SJSA1 (cell line): ENCODE results near the gene LINC01488. TPM values are rescaled to one million over a fixed set of nuclear protein-coding genes. Genes with fewer than 3 reads are reported as not detected.

ENCODE experiments used
- DNase-seq, 2 experiments: peaks; one replicate each; pipeline ENCODE4 v3.0.0-alpha.2; 2015 to 2020; ENCODE audit warnings: low spot score in 2 of 2, low read depth in 1 of 2
- H3K27ac ChIP-seq: fragments of 250-450 bp; sonication (Bioruptor Pico); 2 replicates; pipeline ENCODE4 v1.5.1; 2020; ENCODE audit warnings: mild to moderate bottlenecking, moderate library complexity
- H3K27me3 ChIP-seq: fragments of 250-450 bp; sonication (Bioruptor Pico); replicated peaks from 2 replicates; pipeline ENCODE4 v1.5.1; 2020; ENCODE audit warnings: mild to moderate bottlenecking, moderate library complexity
- H3K36me3 ChIP-seq: fragments of 250-450 bp; sonication (Bioruptor Pico); 2 replicates; pipeline ENCODE4 v1.5.1; 2020; ENCODE audit warnings: mild to moderate bottlenecking
- H3K4me1 ChIP-seq: fragments of 250-450 bp; sonication (Bioruptor Pico); replicated peaks from 2 replicates; pipeline ENCODE4 v1.6.1; 2021; ENCODE audit warnings: mild to moderate bottlenecking
- H3K4me3 ChIP-seq: fragments of 250-450 bp; sonication (Bioruptor Pico); 2 replicates; pipeline ENCODE4 v1.5.1; 2020; ENCODE audit warnings: mild to moderate bottlenecking
- H3K9me3 ChIP-seq: fragments of 250-450 bp; sonication (Bioruptor Pico); replicated peaks from 2 replicates; pipeline ENCODE4 v1.5.1; 2020; ENCODE audit warnings: mild to moderate bottlenecking
- total RNA-seq: library from RNA; depleted of rRNA; stranded (reverse); fragments of >200 nt; shearing (Covaris generic); gene quantifications from 2 replicates; pipeline ENCODE4 v1.2.3, GENCODE V29; 2014

The LINC01488 gene
- total RNA-seq, 1 experiment from 2014 or later = 0.05 TPM

DNA sequence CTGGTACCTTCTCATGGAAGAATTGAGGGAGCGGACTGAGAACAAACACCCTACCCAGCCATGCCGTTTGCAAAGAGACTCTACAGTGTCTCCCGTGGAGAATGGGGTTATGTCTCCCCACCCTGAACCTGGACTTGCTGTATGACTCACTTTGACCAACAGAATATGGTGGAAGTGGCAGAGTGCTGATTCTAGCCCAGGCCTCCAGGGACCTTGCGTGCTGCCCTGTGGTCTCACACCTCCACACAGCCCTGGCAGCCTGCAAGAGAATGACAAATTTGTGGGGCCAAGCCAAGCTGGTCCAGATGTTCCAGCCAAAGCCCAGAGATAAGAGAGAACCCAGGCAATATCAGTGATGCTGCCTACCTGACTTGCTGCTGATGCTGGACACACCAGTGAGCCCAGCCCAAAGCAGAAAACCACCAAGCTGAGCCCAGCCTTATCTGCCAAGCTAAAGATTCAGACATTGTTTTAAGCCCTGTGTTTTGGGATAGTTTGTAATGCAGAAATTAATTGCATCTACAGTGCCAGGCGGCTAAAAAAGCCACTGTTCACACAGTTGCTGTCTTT, 8.1 kb upstream of the LINC01488 start:
- Histone ChIP-seq H3K27ac (no peak overlapping the region), H3K4me3 (no peak overlapping the region), H3K36me3 (no peaks in the 10 kb centered on the region), H3K27me3 (no peaks in the 10 kb centered on the region), H3K4me1 (no peaks in the 10 kb centered on the region), H3K9me3 (peaks cover 8% of the 10 kb centered on the region)
- no peak for DNase-seq

DNA sequence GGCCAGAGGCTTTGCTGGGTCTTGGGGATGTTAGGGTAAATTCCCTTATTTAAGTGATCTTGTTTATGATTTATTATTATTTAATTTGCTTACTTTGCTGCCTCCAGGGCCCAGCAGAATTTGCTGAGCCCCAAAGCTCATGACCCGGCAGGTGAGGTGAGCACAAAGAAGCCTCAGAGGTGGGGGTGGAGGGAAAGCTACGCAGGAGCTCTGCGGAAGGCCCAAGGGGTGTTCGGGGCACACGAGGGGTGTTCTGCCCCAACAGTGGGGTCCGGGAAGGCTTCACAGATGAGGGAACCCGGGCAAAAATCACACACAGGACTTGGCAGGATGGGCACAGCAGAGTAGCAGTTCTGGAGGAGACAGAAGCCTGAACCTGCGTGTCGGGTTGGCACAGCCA, 6.7 kb upstream of the LINC01488 start:
- DNase-seq = no peak
- Histone ChIP-seq H3K4me1 (no peaks in the 10 kb centered on the region), H3K27ac (no peak overlapping the region), H3K9me3 (peaks cover 8% of the 10 kb centered on the region), H3K27me3 (no peaks in the 10 kb centered on the region), H3K36me3 (no peaks in the 10 kb centered on the region), H3K4me3 (no peak overlapping the region)

DNA sequence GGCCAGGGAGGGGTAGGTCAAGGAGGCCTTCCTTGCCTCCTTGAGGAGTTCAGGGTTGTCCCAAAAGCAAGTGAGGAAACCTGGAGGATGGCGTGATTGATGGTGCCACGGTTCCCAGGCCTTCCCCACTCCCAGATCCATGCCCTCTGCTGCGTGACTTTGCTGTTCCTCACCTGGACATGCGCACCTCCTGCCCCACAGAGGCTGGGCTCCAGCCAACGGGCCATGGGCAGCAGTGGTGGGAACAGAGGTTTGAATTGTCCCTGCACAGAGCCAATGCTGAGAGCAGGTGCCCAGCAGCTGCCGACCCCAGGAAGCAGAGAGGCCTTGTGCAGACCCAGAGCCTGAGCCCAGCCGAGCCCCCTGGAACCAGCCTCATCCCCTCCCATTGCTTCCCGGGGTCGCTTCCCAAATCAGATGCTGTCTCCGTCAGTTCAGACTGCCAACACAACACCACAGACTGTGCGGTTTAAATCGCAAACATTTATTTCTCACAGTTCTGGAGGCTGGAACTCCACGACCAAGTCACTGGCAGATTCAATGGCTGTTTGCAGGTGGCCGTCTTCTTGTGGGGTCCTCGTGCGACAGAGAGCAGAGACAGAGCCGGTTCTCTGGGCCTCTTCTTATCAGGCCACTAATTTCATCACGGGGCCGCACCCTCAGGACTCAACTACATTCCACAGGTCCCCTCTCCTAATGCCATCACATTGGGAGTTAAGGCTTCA, 6.2 kb upstream of the LINC01488 start:
- Histone ChIP-seq H3K4me1 (no peaks in the 10 kb centered on the region), H3K27ac (no peak overlapping the region), H3K27me3 (no peaks in the 10 kb centered on the region), H3K36me3 (no peaks in the 10 kb centered on the region), H3K4me3 (no peak overlapping the region), H3K9me3 (peaks cover 8% of the 10 kb centered on the region)
- no peak for DNase-seq

DNA sequence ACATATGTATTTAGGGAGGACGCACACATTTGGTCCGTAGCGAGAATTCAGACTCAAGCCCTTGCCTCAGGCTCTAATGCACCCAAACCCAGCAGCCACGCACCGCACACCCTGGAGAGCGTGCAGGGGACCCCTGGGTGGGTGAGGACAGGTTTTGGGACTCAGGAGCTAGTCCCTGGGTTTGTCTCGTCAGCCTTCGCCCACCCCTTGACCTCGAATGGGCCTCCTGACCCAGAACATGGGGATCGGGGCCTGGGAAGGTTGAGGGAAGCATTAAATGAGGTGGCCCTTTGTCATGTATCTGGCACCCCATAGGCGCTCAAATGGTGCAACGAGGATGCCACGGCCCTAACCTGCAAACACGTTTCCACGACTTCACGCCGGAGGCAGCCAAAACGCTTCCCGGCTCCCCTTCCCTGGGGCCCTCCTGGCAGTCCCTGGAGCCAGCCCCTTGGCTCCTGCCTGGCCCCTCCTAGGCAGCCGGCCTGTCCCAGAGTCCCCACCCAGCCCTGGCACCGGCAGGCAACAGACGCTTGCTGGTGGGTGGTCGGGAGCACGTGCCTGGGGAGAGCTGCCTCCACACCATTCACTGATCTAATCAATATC, 5.5 kb upstream of the LINC01488 start:
- Histone ChIP-seq H3K27me3 (no peaks in the 10 kb centered on the region), H3K4me1 (no peaks in the 10 kb centered on the region), H3K36me3 (no peaks in the 10 kb centered on the region), H3K9me3 (peaks cover 8% of the 10 kb centered on the region), H3K4me3 (no peak overlapping the region), H3K27ac (no peak overlapping the region)
- no peak for DNase-seq

DNA sequence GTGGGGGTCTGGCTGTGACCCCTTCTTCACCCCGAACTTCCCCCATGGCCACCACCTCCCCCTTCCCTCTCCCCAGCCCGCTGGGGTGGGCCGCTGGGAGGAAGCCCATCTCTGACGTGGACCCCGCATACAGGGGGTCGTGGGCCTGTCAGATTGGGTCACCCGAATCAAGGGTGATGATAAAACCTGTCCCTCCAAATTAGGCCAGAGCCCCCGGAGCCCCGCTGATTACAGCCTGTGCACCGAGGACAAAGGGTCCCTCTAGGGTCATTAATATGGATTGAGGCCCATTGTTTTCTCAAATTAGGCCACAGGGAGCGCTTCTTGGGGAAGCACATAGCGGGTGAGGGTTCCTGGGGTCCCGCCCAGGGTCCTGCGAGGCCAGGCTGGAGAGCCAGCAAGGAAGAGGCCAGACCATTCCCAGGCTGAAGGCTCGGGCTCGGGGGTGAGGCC, 4.9 kb upstream of the LINC01488 start:
- H3K27ac ChIP-seq = no peak overlapping the region
- H3K4me3 ChIP-seq = no peak overlapping the region
- H3K9me3 ChIP-seq = peaks cover 8% of the 10 kb centered on the region
- DNase-seq = no peak
- no peaks in the 10 kb centered on the region for H3K36me3 ChIP-seq
- no peaks in the 10 kb centered on the region for H3K27me3 ChIP-seq
- H3K4me1 ChIP-seq = no peaks in the 10 kb centered on the region

DNA sequence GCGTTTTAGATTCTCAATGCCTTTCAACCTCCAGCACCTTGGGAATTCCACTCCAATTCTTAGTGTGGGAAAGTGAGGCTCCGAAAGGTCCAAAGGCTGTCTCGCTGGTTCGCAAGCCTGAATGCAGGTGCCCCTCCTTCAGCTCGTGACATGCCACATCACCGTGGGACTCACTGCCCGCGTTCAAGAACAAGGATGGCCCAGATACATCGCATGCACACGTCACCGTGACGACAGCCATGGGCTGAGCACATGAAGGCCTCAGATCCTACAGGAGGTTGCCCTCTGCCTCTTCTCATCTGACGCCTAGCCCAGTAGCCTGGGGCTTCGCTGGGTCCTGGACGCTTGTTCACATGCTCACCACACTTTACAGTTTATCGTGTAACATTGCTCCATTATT, 4.4 kb upstream of the LINC01488 start:
- Histone ChIP-seq H3K9me3 (peaks cover 8% of the 10 kb centered on the region), H3K4me1 (no peaks in the 10 kb centered on the region)

DNA sequence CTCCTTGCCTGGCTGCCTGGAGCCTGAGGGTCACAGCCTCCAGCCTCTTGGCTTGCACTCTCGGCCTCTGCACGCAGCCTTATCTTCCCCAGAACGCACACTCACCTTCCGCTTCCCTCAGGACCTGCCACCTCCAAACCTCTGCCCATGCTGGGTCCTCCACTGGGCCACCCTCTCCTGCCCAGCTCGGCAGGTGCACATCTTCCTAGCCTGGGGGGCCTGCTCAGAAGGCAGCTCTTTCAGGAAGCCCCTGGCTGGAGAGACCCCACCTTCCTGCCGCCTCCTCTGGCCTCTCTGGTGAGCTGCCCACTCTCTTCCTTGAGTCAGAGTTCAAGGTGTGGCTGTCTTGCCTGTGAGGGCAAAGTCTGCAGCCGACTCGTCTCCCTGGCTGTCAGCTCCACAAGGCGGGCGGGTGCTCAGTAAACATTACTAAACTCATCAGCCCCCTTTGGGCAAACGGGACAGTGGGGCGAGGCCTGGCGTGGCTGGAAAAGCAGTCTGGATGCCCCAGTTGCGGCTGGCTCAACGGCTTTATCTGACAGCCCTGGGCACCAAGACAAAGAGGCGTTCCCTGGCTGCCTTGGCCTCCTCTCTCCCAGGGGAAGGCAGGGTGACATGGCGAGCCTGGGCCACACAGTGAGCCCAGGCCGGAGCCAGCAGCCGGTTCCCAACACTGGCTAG, 1.7 kb upstream of the LINC01488 start:
- Histone ChIP-seq H3K9me3 (no peaks in the 10 kb centered on the region; the same call in 1 of the 2 replicates), H3K4me3 (no peak overlapping the region), H3K4me1 (peaks cover 2% of the 10 kb centered on the region), H3K27ac (no peak overlapping the region), H3K27me3 (no peaks in the 10 kb centered on the region), H3K36me3 (no peaks in the 10 kb centered on the region)
- DNase-seq = no peak

More for the DNA sequence above, 4.4 kb upstream of the LINC01488 start:
- H3K4me3 ChIP-seq = no peak overlapping the region
- DNase-seq = no peak
- H3K27ac ChIP-seq = no peak overlapping the region
- no peaks in the 10 kb centered on the region for H3K27me3 ChIP-seq
- H3K36me3 ChIP-seq = no peaks in the 10 kb centered on the region

DNA sequence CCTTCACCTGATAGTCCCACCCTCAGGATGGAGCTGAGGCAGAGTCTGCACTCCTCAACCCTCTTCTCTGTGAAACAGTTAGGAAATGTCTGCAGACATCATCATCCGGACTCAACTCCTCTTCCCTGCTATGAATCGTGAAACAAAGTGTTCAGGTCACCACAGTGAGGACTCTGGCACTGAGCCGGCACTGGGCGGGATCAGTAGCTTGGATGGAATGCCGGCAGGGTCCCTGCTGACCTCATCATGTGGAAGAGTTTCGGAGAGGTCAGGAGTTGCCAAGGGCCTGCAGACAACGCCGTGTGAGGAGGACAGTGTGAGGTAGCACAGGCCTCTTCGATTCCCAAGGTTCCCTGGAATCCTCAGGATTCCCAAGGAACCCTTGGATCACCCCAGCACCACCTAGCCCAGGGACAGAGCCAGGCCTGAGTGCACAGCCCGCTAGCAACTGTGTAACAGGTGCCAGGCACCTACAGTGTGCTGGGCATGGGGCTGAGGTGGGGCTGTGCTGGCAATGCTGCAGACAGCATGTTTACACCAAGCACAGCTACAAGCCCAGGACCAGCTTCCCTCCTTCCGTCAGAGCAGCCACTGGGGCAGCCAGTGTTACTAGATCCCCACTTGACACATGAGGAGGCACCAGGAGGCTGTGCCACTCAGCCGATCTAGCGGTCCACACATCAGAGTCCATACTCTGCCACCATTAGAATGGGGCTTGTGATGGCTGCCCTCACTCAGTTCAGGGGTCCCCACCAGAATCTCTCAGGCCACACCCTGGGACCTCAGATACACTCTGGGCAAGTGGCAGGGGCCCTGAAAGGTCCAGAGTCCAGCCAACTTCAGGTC, 693 bp upstream of the LINC01488 start:
- Histone ChIP-seq H3K9me3 (no peaks in the 10 kb centered on the region; the same call in 1 of the 2 replicates), H3K4me3 (no peak overlapping the region), H3K27ac (no peak overlapping the region), H3K27me3 (no peaks in the 10 kb centered on the region), H3K4me1 (peaks cover 13% of the 10 kb centered on the region), H3K36me3 (no peaks in the 10 kb centered on the region)
- DNase-seq = no peak

DNA sequence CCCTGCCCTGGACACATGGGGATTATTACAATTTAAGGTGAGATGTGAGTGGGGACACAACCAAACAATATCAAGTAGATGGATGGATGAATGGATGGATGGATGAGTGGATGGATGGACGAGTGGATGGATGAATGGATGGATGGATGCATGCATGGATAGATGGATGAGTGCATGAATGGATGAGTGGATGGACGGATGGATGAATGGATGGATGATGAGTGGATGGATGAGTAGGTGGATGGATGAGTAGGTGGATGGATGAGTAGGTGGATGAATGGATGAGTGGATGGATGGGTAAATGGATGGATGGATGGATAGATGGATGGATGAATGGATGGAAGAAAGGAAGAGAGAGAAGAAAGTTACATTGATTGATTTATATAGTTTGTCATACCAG, 859 bp downstream of the LINC01488 start:
- no peak overlapping the region for H3K27ac ChIP-seq
- DNase-seq = no peak
- H3K4me3 ChIP-seq = no peak overlapping the region
- peaks cover 14% of the 10 kb centered on the region for H3K4me1 ChIP-seq
- no peaks in the 10 kb centered on the region for H3K27me3 ChIP-seq
- no peaks in the 10 kb centered on the region for H3K36me3 ChIP-seq
- no peaks in the 10 kb centered on the region for H3K9me3 ChIP-seq

DNA sequence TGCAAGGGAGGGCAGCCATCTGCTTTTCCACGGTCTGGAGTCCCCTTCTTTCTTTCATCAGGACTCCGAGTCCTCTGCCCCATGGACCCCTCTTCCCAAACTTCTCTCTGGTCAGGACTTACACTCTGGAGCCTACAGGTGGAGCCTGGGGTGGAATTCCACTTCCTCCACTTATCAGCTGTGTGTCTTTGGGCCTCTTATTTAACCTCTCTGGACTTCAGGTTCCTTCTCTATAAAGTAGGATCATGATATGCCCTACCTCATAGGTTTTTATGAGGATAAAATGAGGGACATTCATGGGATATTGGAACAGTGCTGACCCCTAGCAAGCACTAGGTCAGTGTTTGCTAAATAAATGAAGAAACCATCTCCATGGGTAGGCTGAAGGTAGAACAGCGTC, 1.7 kb downstream of the LINC01488 start:
- no peak overlapping the region for H3K4me3 ChIP-seq
- no peak overlapping the region for H3K27ac ChIP-seq
- no peaks in the 10 kb centered on the region for H3K27me3 ChIP-seq
- no peaks in the 10 kb centered on the region for H3K36me3 ChIP-seq
- H3K9me3 ChIP-seq = no peaks in the 10 kb centered on the region
- DNase-seq = no peak
- peaks cover 14% of the 10 kb centered on the region for H3K4me1 ChIP-seq

DNA sequence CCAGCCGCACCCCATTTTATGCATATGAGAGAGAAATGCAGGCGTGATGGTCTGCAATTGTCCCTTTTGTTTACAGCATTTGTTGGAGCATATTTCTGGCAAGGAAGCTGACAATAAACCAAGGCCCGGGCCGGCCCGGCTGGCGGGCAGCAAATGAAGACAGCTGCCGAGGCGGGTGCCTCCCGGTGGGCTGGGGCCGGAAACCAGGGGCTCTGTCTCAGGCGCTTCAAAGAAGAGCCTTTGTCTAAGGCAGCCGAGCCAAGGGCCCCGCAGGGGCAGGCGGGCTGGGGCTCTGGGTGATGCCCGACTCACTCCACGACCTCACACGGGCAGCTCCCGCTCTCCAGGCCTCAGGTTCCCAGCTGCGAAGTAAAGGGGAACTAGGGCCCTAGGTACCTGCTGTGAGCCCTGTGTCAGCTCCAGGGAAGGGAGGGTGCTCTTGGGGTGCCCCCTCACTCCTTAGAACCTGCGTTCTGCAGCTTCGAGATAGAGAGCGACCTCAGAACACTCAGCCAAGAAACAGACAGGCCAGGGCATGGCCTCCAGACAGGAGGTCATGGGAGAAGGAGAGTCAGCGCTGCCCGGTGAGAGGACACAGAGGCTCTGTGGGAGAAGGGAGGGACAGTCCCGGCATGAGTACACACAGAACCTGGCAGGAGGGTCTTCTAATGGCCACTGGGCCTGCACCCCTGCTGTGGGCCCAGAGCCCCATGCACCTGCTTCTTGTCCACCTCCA, 2.4 kb downstream of the LINC01488 start:
- DNase-seq = no peak
- Histone ChIP-seq H3K9me3 (no peaks in the 10 kb centered on the region; the same call in 1 of the 2 replicates), H3K36me3 (no peaks in the 10 kb centered on the region), H3K27me3 (no peaks in the 10 kb centered on the region), H3K27ac (no peak overlapping the region), H3K4me3 (no peak overlapping the region), H3K4me1 (peaks cover 14% of the 10 kb centered on the region)

DNA sequence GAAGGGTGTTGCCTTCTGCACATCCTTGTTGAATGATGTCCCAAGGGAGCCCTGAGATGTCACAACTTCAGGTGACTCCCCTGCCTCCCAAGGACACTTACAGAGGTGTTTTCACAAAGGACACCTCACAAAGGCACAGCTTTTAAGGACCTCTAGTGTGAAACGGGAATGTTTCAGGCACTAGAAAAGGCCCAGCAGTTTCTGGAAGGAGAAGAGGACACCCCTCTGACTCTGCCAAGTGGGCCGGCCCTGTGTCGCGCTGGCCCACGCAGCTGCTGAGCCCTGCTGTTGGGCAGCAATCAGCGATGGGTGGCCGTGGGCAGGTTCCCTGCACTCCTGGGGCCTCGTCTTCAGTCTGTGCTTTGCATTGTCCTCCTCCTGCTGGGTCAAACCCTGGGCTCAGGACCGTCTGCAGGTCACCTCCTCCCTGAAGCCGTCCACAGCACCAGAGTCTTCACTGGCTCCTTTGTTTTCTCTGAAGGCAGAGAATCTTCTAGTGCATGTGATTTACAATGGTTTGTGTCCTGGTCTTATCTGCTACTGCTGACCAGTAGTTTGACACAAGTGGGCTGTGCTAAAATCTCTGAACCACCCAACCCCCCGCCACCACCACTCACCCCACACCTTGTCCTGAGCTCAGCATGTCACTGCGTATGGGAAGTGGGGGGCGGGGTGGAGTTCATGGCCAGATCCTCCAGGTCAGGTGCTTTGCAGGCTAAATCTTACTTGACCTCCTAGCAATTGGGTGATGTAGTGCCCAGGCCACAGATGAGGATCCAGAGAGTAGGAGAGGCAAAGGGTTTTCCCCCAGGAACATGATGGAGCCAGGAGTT, 3.2 kb downstream of the LINC01488 start:
- Histone ChIP-seq H3K4me1 (peaks cover 22% of the 10 kb centered on the region), H3K9me3 (no peaks in the 10 kb centered on the region; the same call in 1 of the 2 replicates), H3K27me3 (no peaks in the 10 kb centered on the region), H3K4me3 (no peak overlapping the region), H3K27ac (no peak overlapping the region), H3K36me3 (no peaks in the 10 kb centered on the region)
- DNase-seq = no peak
